OCI-M2 (cell line): Measurements from ENCODE around the gene DYNLT1.
"Not testable (repeated sequence)": the region's sequence is repeated elsewhere in the genome, so short reads cannot be mapped to it uniquely, and the experiment has no call there.

ENCODE experiments used
- DNase-seq: peaks from one replicate; lab custom pipeline; 2025; ENCODE audit not compliant: unreplicated experiment; lab: John Stamatoyannopoulos, UW

Gene DYNLT1

GRCh38 chr6:158644231-158645063 lies at the start of gene DYNLT1:
Gene DYNLT1, minus strand, starts transcription at chr6:158644743. Its CDS starts 35 bp downstream, at chr6:158644708.
- peak; percentile 81 for DNase-seq

GRCh38 chr6:158688860-158689259 lies 44.3 kb upstream of the DYNLT1 start:
- no peak for DNase-seq

- no peak for DNase-seq
Measured at GRCh38 chr6:158687506-158687905, 43.0 kb upstream of the DYNLT1 start.

- DNase-seq: no peak
Measured at GRCh38 chr6:158686791-158687381, 42.3 kb upstream of the DYNLT1 start.

GRCh38 chr6:158686311-158686710 lies 41.8 kb upstream of the DYNLT1 start:
- DNase-seq: no peak

GRCh38 chr6:158684745-158685324 lies 40.3 kb upstream of the DYNLT1 start:
- no peak for DNase-seq

- no peak for DNase-seq
Measured at GRCh38 chr6:158684311-158684710, 39.8 kb upstream of the DYNLT1 start.

GRCh38 chr6:158680481-158680880 lies 35.9 kb upstream of the DYNLT1 start:
- no peak for DNase-seq

GRCh38 chr6:158680015-158680414 lies 35.5 kb upstream of the DYNLT1 start:
- no peak for DNase-seq

GRCh38 chr6:158677906-158678578 lies 33.5 kb upstream of the DYNLT1 start:
- DNase-seq: no peak

GRCh38 chr6:158677094-158677493 lies 32.6 kb upstream of the DYNLT1 start:
- not testable (repeated sequence) for DNase-seq

GRCh38 chr6:158674342-158675131 lies 30.0 kb upstream of the DYNLT1 start:
- DNase-seq: no peak

- DNase-seq: no peak
Measured at GRCh38 chr6:158672726-158673125, 28.2 kb upstream of the DYNLT1 start.

- not testable (repeated sequence) for DNase-seq
Measured at GRCh38 chr6:158672119-158672518, 27.6 kb upstream of the DYNLT1 start.

GRCh38 chr6:158669145-158670035 lies 24.8 kb upstream of the DYNLT1 start:
- DNase-seq: no peak

GRCh38 chr6:158668707-158669103 lies 24.2 kb upstream of the DYNLT1 start:
- no peak for DNase-seq

- no peak for DNase-seq
Measured at GRCh38 chr6:158667360-158667981, 22.9 kb upstream of the DYNLT1 start.

- DNase-seq: no peak
Measured at GRCh38 chr6:158666628-158667359, 22.3 kb upstream of the DYNLT1 start.

- DNase-seq: no peak
Measured at GRCh38 chr6:158665332-158665731, 20.8 kb upstream of the DYNLT1 start.
